ENCODE data around the gene KCNG1.

Gene KCNG1

DNA sequence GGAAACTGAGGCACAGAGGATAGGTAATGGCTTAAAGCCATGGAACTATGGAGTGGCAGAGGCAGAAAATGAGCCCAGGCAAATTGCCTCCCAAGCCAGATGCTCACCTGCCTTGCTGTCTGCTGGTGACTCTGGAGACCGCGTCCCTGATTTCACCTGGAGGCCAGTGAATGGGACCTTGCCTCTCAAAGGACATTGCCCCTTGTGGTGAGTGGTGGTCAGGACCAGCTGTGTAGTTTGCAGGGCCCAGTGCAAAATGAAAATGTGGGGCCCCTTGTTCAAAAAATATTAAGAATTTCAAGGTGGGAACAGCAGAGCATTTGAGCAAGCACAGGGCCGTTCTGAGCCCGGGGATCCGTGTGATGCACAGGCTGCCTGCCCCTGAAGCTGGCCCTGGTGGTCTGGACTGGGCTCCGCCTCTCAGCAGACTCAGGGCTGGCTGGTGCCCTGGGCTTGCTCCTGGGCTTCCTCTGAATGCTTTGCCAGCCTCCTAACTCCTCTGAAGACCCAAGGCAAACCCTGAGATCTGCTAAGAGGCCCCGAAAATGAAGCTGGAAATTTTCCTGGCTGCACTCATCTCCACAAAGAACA, 19.8 kb upstream of the KCNG1 start:
- H3K4me3 ChIP-seq (replicated peaks; ENCODE audit: low read depth, low read length), result no peak overlapping the region
- TF ChIP-seq CTCF (IDR thresholded peaks at IDR 0.05; ENCODE audit: insufficient read depth, low read length, poor library complexity, severe bottlenecking), result no peak
- DNase-seq (ENCODE audit: extremely low read depth, insufficient read length), result no peak
- no peaks in the 10 kb centered on the region for H3K27me3 ChIP-seq (replicated peaks; ENCODE audit: control insufficient read depth, insufficient read depth, low read length)
- H3K36me3 ChIP-seq (ENCODE audit: control insufficient read depth, insufficient read depth, low read length), result no peaks in the 10 kb centered on the region

- no peaks in the 10 kb centered on the region for H3K27me3 ChIP-seq (replicated peaks; ENCODE audit: control insufficient read depth, insufficient read depth, low read length)
- no peak for DNase-seq (ENCODE audit: extremely low read depth, insufficient read length)
- no peaks in the 10 kb centered on the region for H3K36me3 ChIP-seq (ENCODE audit: control insufficient read depth, insufficient read depth, low read length)
- no peak overlapping the region for H3K4me3 ChIP-seq (replicated peaks; ENCODE audit: low read depth, low read length)
- no peak for TF ChIP-seq CTCF (IDR thresholded peaks at IDR 0.05; ENCODE audit: insufficient read depth, low read length, poor library complexity, severe bottlenecking)
These were observed 19.2 kb upstream of the KCNG1 start for GRCh38 chr20:51042064-51042463.

DNA sequence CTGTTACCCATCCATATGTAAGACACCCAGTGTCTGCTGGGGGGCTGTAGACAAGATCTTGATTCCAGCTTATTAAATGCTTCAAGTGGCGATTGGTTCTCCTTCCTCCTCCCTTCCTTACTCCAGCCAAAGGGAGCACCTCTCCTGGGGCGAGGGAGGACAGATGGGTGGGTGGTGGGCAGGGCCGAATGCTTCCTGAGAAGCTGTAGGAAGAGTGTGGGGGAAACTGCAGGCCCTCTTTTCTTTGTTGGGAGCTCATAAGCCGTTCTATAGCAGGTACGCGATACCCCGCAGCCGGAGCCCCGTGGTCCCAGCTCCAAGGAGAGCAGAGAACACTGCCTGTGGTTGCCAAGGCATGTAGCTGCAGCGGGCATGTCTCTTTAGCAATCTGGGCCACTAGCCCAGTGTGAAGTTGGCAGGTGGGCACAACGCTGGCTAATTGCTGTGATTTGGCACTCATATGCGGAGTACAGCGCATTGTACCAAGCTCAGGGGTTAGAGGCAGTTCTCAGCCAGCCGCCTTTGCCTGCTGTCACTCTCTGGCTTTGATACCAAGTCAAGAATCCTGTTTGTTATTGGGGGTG, 14.7 kb upstream of the KCNG1 start:
- TF ChIP-seq CTCF (IDR thresholded peaks at IDR 0.05; ENCODE audit: insufficient read depth, low read length, poor library complexity, severe bottlenecking), result no peak
- H3K27me3 ChIP-seq (replicated peaks; ENCODE audit: control insufficient read depth, insufficient read depth, low read length), result peaks cover 1% of the 10 kb centered on the region; the same call in 1 of the 2 replicates
- no peak for DNase-seq (ENCODE audit: extremely low read depth, insufficient read length)

GRCh38 chr20:51036827-51037531, 14.1 kb upstream of the KCNG1 start:
- Histone ChIP-seq H3K27me3 (replicated peaks; ENCODE audit: control insufficient read depth, insufficient read depth, low read length) (peaks cover 1% of the 10 kb centered on the region; the same call in 1 of the 2 replicates), H3K4me3 (replicated peaks; ENCODE audit: low read depth, low read length) (no peak overlapping the region), H3K36me3 (ENCODE audit: control insufficient read depth, insufficient read depth, low read length) (no peaks in the 10 kb centered on the region)
- TF ChIP-seq CTCF (IDR thresholded peaks at IDR 0.05; ENCODE audit: insufficient read depth, low read length, poor library complexity, severe bottlenecking), result no peak
- DNase-seq (ENCODE audit: extremely low read depth, insufficient read length), result no peak

More for the DNA sequence above, 14.7 kb upstream of the KCNG1 start:
- Histone ChIP-seq H3K36me3 (ENCODE audit: control insufficient read depth, insufficient read depth, low read length) (no peaks in the 10 kb centered on the region), H3K4me3 (replicated peaks; ENCODE audit: low read depth, low read length) (no peak overlapping the region)

- Histone ChIP-seq H3K36me3 (ENCODE audit: control insufficient read depth, insufficient read depth, low read length) (no peaks in the 10 kb centered on the region), H3K4me3 (replicated peaks; ENCODE audit: low read depth, low read length) (no peak overlapping the region), H3K27me3 (replicated peaks; ENCODE audit: control insufficient read depth, insufficient read depth, low read length) (peaks cover 1% of the 10 kb centered on the region; the same call in 1 of the 2 replicates)
- no peak for TF ChIP-seq CTCF (IDR thresholded peaks at IDR 0.05; ENCODE audit: insufficient read depth, low read length, poor library complexity, severe bottlenecking)
- DNase-seq (ENCODE audit: extremely low read depth, insufficient read length), result no peak
These were observed 13.3 kb upstream of the KCNG1 start for GRCh38 chr20:51036226-51036625.

Measured in GM06990 (cell line).